Endothelial cell of umbilical vein (primary cell): ENCODE results near the gene LILRB3. TPM values are rescaled to one million over a fixed set of nuclear protein-coding genes. Genes with fewer than 3 reads are reported as not detected.
A peak's percentile ranks its signal among the peaks of the same experiment; 100 is the strongest.

Experiments
- BruUV-seq: library from RNA; stranded (reverse); fragments of 400-500 nt; replicated peaks from 2 replicates; lab custom pipeline; 2021; lab: Mats Ljungman, UMichigan
- CTCF ChIA-PET: fragments of 300-600, 350-600 bp; sonication (Branson Sonifier 250); formaldehyde crosslinking; loops from one replicate; lab custom pipeline; 2021; ENCODE audit warnings: antibody characterized with exemption, inconsistent platforms; lab: Charles Lee
- POLR2A ChIA-PET: fragments of 300-600, 350-600 bp; sonication (Branson Sonifier 250); formaldehyde crosslinking; loops from one replicate; lab custom pipeline; 2021; ENCODE audit warnings: antibody characterized with exemption, inconsistent platforms; lab: Charles Lee
- DNase-seq: peaks from one replicate; pipeline ENCODE4 v3.0.0-alpha.2; 2011; ENCODE audit warnings: low read depth, low spot score
- FAIRE-seq: peaks from 2 replicates; lab custom pipeline; 2011; peaks lifted over from hg19 to GRCh38; lab: Jason Lieb, UNC
- H2AFZ ChIP-seq: 2 replicates; pipeline ENCODE4 v1.6.0; 2012; ENCODE audit warnings: low read depth, low read length, control low read depth, inconsistent platforms
- H3K27ac ChIP-seq: 2 replicates; pipeline ENCODE4 v1.5.1; 2011; ENCODE audit warnings: low read depth, mild to moderate bottlenecking, control low read depth, low read length, moderate library complexity; ENCODE audit not compliant: insufficient read depth
- H3K27me3 ChIP-seq, 2 experiments: 2 replicates each; pipeline versions ENCODE4 v1.6.0 to v1.6.1; 2011; ENCODE audit warnings: low read length in 2 of 2, mixed read lengths in 1 of 2; ENCODE audit not compliant: control insufficient read depth in 2 of 2, insufficient read depth in 2 of 2
- H3K36me3 ChIP-seq, 2 experiments: 2 replicates in 1 of 2; 3 replicates in 1 of 2; pipeline ENCODE4 v1.5.1; 2011; ENCODE audit warnings: low read length in 2 of 2, mild to moderate bottlenecking in 1 of 2, moderate library complexity in 1 of 2; ENCODE audit not compliant: control insufficient read depth in 2 of 2, insufficient read depth in 2 of 2; ENCODE audit errors: extremely low read depth in 1 of 2
- H3K4me1 ChIP-seq: 3 replicates; pipeline ENCODE4 v1.5.1; 2011; ENCODE audit warnings: mild to moderate bottlenecking, low read length; ENCODE audit not compliant: control insufficient read depth, insufficient read depth; ENCODE audit errors: extremely low read depth
- H3K4me2 ChIP-seq: 2 replicates; pipeline ENCODE4 v1.6.1; 2011; ENCODE audit warnings: low read length, control low read depth, mixed read lengths; ENCODE audit not compliant: insufficient read depth
- H3K4me3 ChIP-seq, 3 experiments: fragments of 200-600 bp in 1 of 3; sonication (generic), shearing (Covaris generic) in 1 of 3; replicated peaks in 1 of 3; 2 replicates each; pipeline ENCODE4 v1.5.1; 2011 to 2016; ENCODE audit warnings: control low read depth in 3 of 3, low read length in 3 of 3, mild to moderate bottlenecking in 2 of 3, inconsistent platforms in 1 of 3, low read depth in 1 of 3, moderate library complexity in 1 of 3; ENCODE audit not compliant: insufficient read depth in 1 of 3
- H3K79me2 ChIP-seq: 2 replicates; pipeline ENCODE4 v1.6.0; 2012; ENCODE audit warnings: low read length, inconsistent platforms; ENCODE audit not compliant: control insufficient read depth, insufficient read depth
- H3K9ac ChIP-seq: replicated peaks from 2 replicates; pipeline ENCODE3; 2011; ENCODE audit warnings: low read length, control low read depth; ENCODE audit not compliant: insufficient read depth; ENCODE audit errors: extremely low read depth
- H3K9me1 ChIP-seq: replicated peaks from 3 replicates; pipeline ENCODE4 v1.6.0; 2011; ENCODE audit warnings: mild to moderate bottlenecking, low read length; ENCODE audit not compliant: control insufficient read depth, insufficient read depth; ENCODE audit errors: extremely low read depth
- H3K9me3 ChIP-seq: replicated peaks from 2 replicates; pipeline ENCODE4 v1.5.1; 2012; ENCODE audit warnings: low read length, inconsistent platforms; ENCODE audit not compliant: control insufficient read depth, insufficient read depth
- H4K20me1 ChIP-seq: replicated peaks from 2 replicates; pipeline ENCODE3; 2011; ENCODE audit warnings: mild to moderate bottlenecking, low read length; ENCODE audit not compliant: control insufficient read depth, insufficient read depth; ENCODE audit errors: extremely low read depth
- EZH2 ChIP-seq: IDR thresholded peaks from 2 replicates; pipeline ENCODE4 v1.6.1; 2012; ENCODE audit warnings: borderline replicate concordance, low read depth, mild to moderate bottlenecking, moderate library complexity, low read length, inconsistent platforms; ENCODE audit not compliant: severe bottlenecking
- FOS ChIP-seq: IDR thresholded peaks from 2 replicates; pipeline ENCODE4 v1.6.1; 2011; ENCODE audit warnings: mild to moderate bottlenecking, low read length, moderate library complexity, borderline replicate concordance; ENCODE audit not compliant: insufficient read depth
- GATA2 ChIP-seq: IDR thresholded peaks from 2 replicates; pipeline ENCODE4 v1.7.0; 2011; ENCODE audit warnings: low read depth, mild to moderate bottlenecking, moderate library complexity, mixed read lengths, low read length; ENCODE audit not compliant: insufficient read length, insufficient read depth
- JUN ChIP-seq: IDR thresholded peaks from 2 replicates; pipeline ENCODE4 v1.6.1; 2011; ENCODE audit warnings: borderline replicate concordance, low read depth; ENCODE audit not compliant: insufficient read length, insufficient read depth
- MYC ChIP-seq: IDR thresholded peaks from one replicate; pipeline ENCODE4 v1.6.1; 2011; ENCODE audit warnings: mild to moderate bottlenecking, low read depth, low read length
- POLR2A ChIP-seq: IDR thresholded peaks from 2 replicates; pipeline ENCODE4 v1.6.1; 2012; ENCODE audit warnings: low read depth, mild to moderate bottlenecking, control low read depth, low read length
- POLR2AphosphoS5 ChIP-seq: IDR thresholded peaks from 2 replicates; pipeline ENCODE4 v1.6.1; 2012; ENCODE audit warnings: low read depth, mild to moderate bottlenecking, control low read depth, low read length, moderate library complexity; ENCODE audit not compliant: insufficient read depth
- dilution Hi-C: fragments of 300-500 bp; cut with MboI; formaldehyde crosslinking; loops from one replicate; pipeline ENCODE4 v1.15.0; 2019; ENCODE audit warnings: low sequenced_read_pairs; ENCODE audit not compliant: extremely low pct_ligation_motif_present
- intact Hi-C: fragments of 100-400 bp; cut with micrococcal nuclease; formaldehyde crosslinking; loops from one replicate; pipeline ENCODE4 v1.10.0; 2022
- polyA plus RNA-seq, 4 experiments: library from polyadenylated mRNA; depleted of rRNA in 3 of 4; stranded (reverse) in 3 of 4; unstranded in 1 of 4; fragments of >200 nt; gene quantifications; 2 replicates each; pipeline versions ENCODE4 v1.2.1 to v1.2.3, GENCODE V29; 2011 to 2012; ENCODE audit warnings: missing spikeins in 1 of 4
- total RNA-seq: library from RNA; stranded (reverse); gene quantifications from 2 replicates; pipeline ENCODE4 v1.2.3, GENCODE V29; 2021
- TF ChIP-seq, protein P1 (sequence below), 2 donors: IDR thresholded peaks; 1 replicate in 1 of 2; 2 replicates in 1 of 2; pipeline ENCODE4 v1.5.1; 2011; ENCODE audit warnings: low read length in 2 of 2, mild to moderate bottlenecking in 2 of 2, moderate library complexity in 2 of 2, control low read depth in 1 of 2, inconsistent platforms in 1 of 2, low read depth in 1 of 2; ENCODE audit not compliant: insufficient read depth in 1 of 2; ENCODE audit errors: extremely low read depth in 1 of 2
- TF ChIP-seq, protein P2 (sequence below): IDR thresholded peaks from 2 replicates; pipeline ENCODE4 v1.6.1; 2011; ENCODE audit not compliant: insufficient read depth, insufficient read length

LILRB3 gene
- total and polyA plus RNA-seq, 2 donors (not counting 3 experiments of a cell fraction or from before 2014, with no cell fraction given) = not detected

DNA sequence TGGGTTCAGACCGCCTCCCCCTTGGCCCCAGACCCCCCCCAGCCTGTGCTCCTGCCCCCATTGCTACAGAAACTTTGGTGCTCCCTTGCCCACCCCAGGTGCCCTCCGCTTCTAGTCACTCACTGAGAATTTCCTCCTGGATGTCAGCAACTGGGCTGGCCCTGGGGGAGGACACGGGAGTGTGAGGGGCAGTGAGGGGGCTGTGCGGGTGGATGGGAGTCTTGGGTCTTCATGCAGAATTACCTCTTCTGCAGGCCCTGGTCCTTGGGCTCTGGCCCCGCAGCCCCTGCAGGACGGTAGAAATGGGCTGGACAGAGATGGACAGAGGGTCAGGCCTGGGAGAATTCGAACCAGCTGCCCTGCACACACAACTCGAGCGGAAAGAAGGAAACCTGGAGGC lies 29.4 kb upstream of the LILRB3 start:
- Histone ChIP-seq H3K4me1 (peaks cover 18% of the 10 kb centered on the region), H3K4me3 (no peak overlapping the region), H3K27ac (no peak overlapping the region), H4K20me1 (no peaks in the 10 kb centered on the region), H3K4me2 (no peak overlapping the region), H3K9ac (no peak overlapping the region), H3K9me3 (no peaks in the 10 kb centered on the region), H3K27me3 (no peaks in the 10 kb centered on the region), H3K9me1 (no peaks in the 10 kb centered on the region), H3K36me3 (no peaks in the 10 kb centered on the region), H2AFZ (no peak overlapping the region), H3K79me2 (no peaks in the 10 kb centered on the region)
- ChIA-PET POLR2A (no interaction called here), CTCF (no interaction called here)
- dilution Hi-C loops = no loop called here
- no TSS peak for BruUV-seq
- DNase-seq (no peak), FAIRE-seq (no peak)
- TF ChIP-seq EZH2 = no peak
- no peak for TF ChIP-seq POLR2A
- TF ChIP-seq, protein P1, sequence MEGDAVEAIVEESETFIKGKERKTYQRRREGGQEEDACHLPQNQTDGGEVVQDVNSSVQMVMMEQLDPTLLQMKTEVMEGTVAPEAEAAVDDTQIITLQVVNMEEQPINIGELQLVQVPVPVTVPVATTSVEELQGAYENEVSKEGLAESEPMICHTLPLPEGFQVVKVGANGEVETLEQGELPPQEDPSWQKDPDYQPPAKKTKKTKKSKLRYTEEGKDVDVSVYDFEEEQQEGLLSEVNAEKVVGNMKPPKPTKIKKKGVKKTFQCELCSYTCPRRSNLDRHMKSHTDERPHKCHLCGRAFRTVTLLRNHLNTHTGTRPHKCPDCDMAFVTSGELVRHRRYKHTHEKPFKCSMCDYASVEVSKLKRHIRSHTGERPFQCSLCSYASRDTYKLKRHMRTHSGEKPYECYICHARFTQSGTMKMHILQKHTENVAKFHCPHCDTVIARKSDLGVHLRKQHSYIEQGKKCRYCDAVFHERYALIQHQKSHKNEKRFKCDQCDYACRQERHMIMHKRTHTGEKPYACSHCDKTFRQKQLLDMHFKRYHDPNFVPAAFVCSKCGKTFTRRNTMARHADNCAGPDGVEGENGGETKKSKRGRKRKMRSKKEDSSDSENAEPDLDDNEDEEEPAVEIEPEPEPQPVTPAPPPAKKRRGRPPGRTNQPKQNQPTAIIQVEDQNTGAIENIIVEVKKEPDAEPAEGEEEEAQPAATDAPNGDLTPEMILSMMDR (IDR thresholded peaks at IDR 0.05; ENCODE audit: extremely low read depth in 1 of 2, insufficient read depth in 1 of 2, low read depth in 1 of 2, low read length in 2 of 2) = no peak
- intact Hi-C loops = no loop called here

DNA sequence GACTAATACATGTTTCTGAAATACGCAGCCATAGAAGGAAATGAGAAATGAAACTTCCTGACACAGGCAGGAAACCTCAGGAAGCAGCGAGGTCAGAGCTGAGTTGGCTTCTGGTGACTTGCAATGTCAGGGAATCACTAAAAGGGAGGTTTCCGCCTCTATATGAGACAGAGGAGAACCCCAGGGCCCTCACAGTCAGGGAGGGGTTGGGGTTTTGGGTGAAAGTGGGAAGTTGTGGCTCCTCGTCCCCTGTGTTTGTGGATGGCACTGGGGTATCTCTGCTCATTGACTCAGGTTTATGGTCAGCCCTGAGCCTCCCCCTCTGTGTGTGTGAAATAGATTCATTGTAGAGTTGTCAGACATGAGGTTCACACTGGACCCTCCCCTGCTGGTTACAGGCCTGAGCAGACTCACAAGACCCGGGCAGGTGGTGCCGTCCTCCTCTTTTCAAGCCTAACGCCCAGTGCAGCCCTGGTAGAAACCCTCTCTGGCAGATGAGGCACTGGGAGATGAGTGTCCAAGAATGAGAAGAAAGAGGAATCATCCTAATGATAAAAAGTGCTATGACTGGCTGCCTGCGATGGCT lies 25.3 kb upstream of the LILRB3 start:
- Histone ChIP-seq H3K4me1 (peaks cover 19% of the 10 kb centered on the region), H4K20me1 (no peaks in the 10 kb centered on the region), H3K9ac (peak overlapping the region; percentile 20), H2AFZ (peak overlapping the region; percentile 64), H3K36me3 (no peaks in the 10 kb centered on the region), H3K4me2 (peak overlapping the region; percentile 51), H3K79me2 (no peaks in the 10 kb centered on the region), H3K9me1 (no peaks in the 10 kb centered on the region), H3K27me3 (no peaks in the 10 kb centered on the region), H3K4me3 (peak overlapping the region in 1 of 3 experiments; percentile 14), H3K27ac (peak overlapping the region; percentile 68), H3K9me3 (no peaks in the 10 kb centered on the region)
- FAIRE-seq (peak; percentile 100), DNase-seq (peak; percentile 75)
- ChIA-PET POLR2A (no interaction called here), CTCF (interaction anchor here (0.7 to 4.0 kb wide), 4 partner anchors 16 to 79 kb away, joined by 3 to 35 read pairs (median 4); no protein-coding TSS in a partner anchor)
- intact Hi-C loops = no loop called here
- dilution Hi-C loops = no loop called here
- peak; percentile 79 for TF ChIP-seq FOS
- peak; percentile 17 for TF ChIP-seq GATA2
- TF ChIP-seq, protein P2, sequence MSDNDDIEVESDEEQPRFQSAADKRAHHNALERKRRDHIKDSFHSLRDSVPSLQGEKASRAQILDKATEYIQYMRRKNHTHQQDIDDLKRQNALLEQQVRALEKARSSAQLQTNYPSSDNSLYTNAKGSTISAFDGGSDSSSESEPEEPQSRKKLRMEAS = no peak
- TF ChIP-seq EZH2 = no peak
- TF ChIP-seq JUN = peak; percentile 15
- peak; percentile 63 for TF ChIP-seq POLR2A
- TF ChIP-seq, protein P1 (IDR thresholded peaks at IDR 0.05; ENCODE audit: extremely low read depth in 1 of 2, insufficient read depth in 1 of 2, low read depth in 1 of 2, low read length in 2 of 2) = no peak
- peak; percentile 79 for TF ChIP-seq POLR2AphosphoS5
- TF ChIP-seq MYC = no peak
- TSS peak; percentile 58 for BruUV-seq
